Putamen (tissue), 1 donor: ENCODE measurements around the gene HMG20A.
A peak's percentile ranks its signal among the peaks of the same experiment; 100 is the strongest.
"Not testable (repeated sequence)": the region's sequence is repeated elsewhere in the genome, so short reads cannot be mapped to it uniquely, and the experiment has no call there.

Experiments
- DNase-seq: peaks from one replicate; pipeline ENCODE4 v3.0.0-alpha.2; 2016; ENCODE audit warnings: low spot score

HMG20A gene

DNA sequence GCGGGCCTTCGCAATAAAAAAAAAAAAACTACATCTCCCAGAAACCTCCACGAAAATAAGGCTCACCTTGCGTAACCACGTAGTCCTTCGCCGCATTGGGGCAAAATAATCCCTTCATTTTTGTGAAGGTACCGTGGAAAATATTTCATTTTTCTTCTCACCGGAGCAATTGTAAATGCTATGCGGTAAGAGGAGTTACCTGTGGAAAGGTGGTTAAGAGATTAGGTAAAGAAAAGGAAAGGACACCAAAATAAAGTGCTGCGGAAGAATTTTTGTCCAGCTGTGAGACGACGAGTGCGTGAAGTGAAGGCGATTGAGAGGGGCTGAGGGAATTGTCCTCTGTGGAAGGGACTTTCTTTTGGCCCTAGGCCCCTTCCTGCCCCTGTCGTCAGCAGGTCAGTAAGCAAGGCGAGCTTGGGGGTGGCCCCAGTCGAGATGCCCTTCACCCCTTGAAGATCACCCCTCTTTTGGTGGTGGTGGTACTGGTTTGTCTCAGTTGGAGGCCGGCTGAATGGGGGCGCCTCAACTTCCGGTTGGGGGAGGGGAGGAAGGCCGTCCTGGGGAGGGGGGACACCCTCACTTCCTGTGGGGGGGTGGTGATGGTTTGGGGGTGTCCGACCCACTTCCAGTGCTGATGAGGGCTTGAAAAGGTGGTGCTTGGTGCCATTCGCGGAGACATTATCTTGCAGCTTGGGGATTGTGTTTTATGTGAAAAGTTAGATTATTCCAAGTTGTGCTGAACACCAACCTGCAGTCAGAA is at the start of gene HMG20A:
HMG20A (plus strand) TSS at position 279 of the 760 bp plus-strand sequence. CDS start 37,520 bp downstream, outside the sequence.
- DNase-seq = peak; percentile 65

DNA sequence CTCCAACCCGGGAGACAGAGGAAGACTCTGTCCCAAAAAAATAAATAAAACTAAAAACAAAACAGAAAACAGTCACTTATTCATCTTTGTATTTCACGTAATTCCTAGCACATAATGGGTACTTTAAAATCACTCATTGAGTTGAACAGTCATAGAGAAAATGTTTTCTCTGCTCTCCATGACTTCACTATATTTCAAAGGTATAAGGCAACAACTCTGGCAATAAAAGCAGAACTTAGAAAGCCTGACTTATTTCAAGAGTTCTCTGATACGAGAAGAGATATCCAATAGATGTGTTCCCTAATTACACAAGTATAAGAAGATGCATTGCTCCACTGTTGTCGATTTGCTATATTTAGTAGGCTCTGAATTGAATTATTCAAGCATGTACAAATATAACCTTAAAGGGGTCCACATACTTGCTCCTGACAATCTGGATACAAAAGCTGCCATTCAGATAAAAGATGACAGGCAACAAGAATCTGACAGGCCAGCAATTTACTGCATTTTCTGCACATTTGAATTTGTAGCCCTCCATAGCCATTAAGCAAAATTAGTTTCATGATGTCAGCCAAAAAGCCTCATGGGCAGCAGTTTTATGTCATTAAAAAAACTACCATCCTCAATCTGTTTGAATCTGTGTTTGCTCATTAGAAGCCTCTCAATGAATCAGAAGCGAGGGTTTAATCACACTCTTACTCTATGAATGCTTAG is 48.7 kb upstream of the HMG20A start:
- no peak for DNase-seq

DNA sequence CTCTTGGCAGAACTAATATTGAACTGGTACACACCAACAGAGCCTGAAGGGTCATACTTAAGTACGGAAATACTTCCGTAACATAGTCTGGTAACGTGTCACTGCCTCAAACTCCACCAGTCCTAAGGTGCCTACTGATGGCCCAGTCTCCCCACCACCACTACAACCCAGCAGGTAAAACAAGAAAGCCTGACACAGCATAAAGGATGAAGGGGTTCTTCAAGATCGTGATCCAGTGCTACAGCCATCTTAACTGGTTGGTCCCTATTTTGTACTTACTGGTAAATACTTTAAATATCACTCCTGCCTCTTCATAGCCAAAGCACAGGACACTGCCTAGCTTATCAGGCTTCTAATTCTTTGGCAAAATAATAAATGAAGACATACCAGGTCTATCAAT is 47.2 kb upstream of the HMG20A start:
- DNase-seq = no peak

DNA sequence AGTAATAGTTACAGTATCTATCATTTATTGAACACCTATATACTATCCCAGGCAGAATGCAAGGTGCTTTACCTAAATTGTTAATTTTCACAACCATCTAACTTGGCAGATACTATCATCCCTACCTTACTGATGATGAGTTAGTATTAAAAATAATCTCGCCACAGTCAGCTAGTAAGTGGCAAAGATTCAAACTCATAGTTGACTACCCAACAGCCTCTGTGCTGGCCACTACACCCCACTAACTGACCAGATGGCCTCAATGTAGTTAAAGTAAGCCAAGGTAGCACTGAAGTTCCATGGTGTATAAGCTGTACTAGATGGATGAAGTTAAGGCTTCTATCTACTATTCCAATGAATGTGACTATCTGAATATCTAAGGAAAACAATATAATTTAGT is 45.6 kb upstream of the HMG20A start:
- DNase-seq = no peak

DNA sequence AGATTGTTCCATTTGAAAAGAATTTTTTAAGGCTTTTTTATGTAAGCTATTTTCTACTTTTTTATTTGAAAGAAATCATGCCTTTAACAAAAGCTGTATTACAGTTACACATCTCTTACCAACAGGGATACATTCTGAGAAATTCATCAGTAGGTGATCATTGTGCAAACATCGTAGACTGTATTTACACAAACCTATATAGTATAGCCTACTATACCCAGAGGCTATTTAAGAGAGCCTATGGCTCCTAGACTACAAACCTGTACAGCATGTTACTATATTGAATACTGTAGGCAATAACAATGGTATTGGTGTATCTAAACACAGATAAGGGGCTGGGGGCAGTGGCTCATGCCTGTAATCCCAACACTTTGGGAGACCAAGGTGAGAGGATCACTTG is 43.9 kb upstream of the HMG20A start:
- DNase-seq = no peak

GRCh38 chr15:77380033-77380432 is 40.7 kb upstream of the HMG20A start:
- no peak for DNase-seq

DNA sequence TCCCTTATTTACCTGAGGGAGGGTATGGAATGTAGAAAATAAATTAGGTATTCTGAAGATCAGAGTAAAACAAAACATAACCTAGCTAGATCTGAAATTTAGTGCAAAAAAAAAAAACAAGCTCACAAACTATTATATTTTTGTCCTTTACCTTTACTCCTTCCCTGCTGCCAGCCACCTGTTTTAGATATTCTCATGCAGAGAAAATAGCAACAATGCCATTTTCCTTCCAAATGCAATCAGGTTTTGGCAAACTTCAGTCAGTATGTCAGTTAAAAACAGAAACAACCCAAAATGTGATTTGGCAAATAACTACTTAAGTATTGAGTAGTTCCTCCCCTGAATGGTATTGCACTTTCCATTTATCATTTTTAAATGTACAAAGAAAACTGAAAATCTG is 36.6 kb upstream of the HMG20A start:
- DNase-seq = no peak

- no peak for DNase-seq
Measured at GRCh38 chr15:77384589-77385359, 35.9 kb upstream of the HMG20A start.

- no peak for DNase-seq
Measured at GRCh38 chr15:77386626-77387025, 34.1 kb upstream of the HMG20A start.

GRCh38 chr15:77387365-77388105 is 33.2 kb upstream of the HMG20A start:
- DNase-seq = peak; percentile 11

DNA sequence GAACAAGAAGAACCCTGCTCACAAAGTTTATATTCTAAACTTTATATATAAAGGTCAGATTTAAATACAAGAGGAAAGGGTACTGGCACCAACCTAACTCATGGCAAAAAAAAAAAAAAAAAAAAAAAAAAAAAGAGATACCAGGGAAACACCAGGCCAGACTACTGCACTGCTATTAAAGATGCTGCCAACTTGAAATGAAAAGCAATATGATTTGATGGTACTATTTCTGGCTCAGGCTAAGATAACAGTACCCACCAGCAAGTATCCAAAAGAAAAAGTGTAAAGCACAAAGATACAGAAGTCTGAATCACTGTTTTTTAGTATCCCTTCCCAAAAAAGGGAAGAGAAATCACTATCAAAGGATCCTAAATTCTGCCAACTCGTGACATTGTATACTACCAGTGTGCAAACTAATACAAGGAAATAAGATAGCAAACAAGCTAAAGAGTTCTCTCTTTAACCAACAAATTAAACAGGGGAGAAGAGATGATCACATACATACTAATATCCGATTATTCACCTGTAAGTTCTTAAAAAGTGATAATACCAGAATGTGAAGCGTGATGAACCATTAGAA is 29.2 kb upstream of the HMG20A start:
- DNase-seq = no peak

- no peak for DNase-seq
Measured at GRCh38 chr15:77392762-77393470, 27.8 kb upstream of the HMG20A start.

DNA sequence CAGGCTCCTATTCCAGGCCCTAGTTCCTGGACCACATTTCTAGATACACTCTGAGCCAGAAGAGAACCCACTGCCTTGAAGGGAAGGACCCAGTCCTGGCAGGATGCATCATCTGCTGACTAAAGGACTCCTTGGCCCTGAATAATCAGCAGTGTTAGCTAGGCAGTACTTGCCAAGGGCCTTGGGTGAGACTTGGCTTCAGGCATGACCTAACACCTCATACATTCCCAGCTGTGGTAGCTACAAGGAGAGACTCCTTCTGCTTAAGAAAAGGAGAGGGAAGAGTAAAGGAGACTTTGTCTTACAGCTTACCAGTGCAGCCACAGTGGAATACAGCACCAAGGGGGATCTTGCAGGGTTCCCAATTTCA is 27.2 kb upstream of the HMG20A start:
- DNase-seq = no peak

DNA sequence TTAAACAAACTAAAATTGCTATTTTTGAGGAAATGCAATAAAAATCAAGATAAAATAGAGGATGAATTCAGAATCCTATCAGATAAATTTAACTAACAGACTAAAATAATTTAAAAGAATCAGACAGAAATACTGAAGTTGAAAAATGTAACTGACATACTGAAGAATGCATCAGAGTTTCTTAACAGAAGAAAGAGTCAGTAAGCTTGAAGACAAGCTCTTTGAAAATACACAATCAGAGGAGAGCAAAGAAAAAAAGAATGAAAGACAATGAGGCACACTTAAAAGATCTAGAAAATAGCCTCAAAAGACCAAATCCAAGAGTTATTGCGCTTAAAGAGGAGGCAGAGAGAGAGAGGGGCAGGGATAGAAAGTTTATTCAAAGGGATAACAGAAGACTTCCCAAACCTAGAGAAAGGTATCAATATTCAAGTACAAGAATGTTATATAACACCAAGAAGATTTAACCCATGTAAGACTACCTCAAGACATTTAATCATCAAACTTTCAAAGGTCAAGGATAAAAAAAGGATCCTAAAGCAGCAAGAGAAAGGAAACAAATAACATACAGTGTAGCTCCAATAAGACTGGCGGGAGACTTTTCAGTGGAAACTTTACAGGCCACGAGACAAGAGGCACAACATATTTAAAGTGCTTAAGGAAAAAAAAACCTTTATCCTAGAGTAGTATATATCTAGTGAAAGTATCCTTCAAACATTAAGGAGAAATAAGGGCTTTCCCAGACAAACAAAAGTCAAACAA is 25.5 kb upstream of the HMG20A start:
- no peak for DNase-seq

- no peak for DNase-seq
Measured at GRCh38 chr15:77396692-77397091, 24.0 kb upstream of the HMG20A start.

DNA sequence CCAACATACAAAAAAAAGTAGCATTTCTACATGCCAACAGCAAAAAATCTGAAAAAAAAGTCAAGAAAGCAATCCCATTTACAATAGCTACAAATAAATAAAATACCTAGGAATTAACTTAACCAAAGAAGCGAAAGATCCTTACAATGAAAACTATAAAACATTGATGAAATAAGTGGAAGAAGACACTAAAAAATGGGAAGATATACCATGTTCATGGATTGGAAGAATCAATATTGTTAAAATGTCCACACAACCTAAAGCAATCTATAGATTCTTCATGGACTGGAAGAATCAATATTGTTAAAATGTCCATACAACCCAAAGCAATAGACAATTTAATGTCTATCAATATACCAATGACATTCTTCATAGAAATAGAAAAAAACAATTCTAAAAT is 21.8 kb upstream of the HMG20A start:
- no peak for DNase-seq

DNA sequence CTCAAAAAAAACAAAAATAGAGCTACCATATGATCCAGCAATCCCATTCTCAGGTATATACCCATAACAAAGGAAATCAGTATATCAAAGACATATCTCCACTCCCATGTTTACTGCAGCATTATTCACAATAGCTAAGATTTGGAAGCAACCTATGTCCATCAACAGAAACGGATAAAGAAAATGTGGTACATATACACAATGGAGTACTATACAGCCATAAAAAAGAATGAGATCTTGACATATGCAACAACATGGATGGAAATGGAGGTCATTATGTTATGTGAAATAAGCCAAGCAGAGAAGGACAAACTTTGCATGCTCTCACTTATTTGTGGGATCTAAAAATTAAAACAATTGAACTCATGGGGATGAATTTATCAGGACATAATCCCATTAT is 20.4 kb upstream of the HMG20A start:
- DNase-seq = no peak

GRCh38 chr15:77402740-77403379 is 17.8 kb upstream of the HMG20A start:
- DNase-seq = no peak

GRCh38 chr15:77406173-77406759 is 14.4 kb upstream of the HMG20A start:
- not testable (repeated sequence) for DNase-seq
